Measurements from ENCODE around the gene PPAT. TPM values are rescaled to one million over a fixed set of nuclear protein-coding genes. Genes with fewer than 3 reads are reported as not detected.
"Not testable (repeated sequence)": the region's sequence is repeated elsewhere in the genome, so short reads cannot be mapped to it uniquely, and the experiment has no call there.

The PPAT gene
- 10 to 100 TPM in 9 of 12 donors, 1 to 10 TPM in 2, not detected in 1; 6.9 to 17.5 (median 13.4) TPM for polyA plus RNA-seq (ENCODE audit: insufficient read length in 12 of 12)
- long read RNA-seq, donor 1, partial matches to known transcripts, result 240 of 255 reads
- long read RNA-seq, donor 1, other reads (novel, unspliced or antisense), result 14 of 255 reads
- long read RNA-seq, donor 2, transcript PPAT-201 (11 exons, 3,682 nt), result major isoform, 8 of 176 reads
- long read RNA-seq, donor 2, partial matches to known transcripts, result 152 of 176 reads
- long read RNA-seq, donor 2, other reads (novel, unspliced or antisense), result 16 of 176 reads
- long read RNA-seq, donor 3, partial matches to known transcripts, result 0 of 1 reads
- long read RNA-seq, donor 3, other reads (novel, unspliced or antisense), result 0 of 1 reads
- long read RNA-seq, donor 4, partial matches to known transcripts, result 0 of 1 reads
- long read RNA-seq, donor 4, other reads (novel, unspliced or antisense), result 0 of 1 reads
- long read RNA-seq, donor 5, partial matches to known transcripts, result 5 of 5 reads
- long read RNA-seq, donor 5, other reads (novel, unspliced or antisense), result 0 of 5 reads
- long read RNA-seq, donor 6, partial matches to known transcripts, result 20 of 42 reads
- long read RNA-seq, donor 6, other reads (novel, unspliced or antisense), result 21 of 42 reads
- long read RNA-seq, donor 7, partial matches to known transcripts, result 0 of 3 reads
- long read RNA-seq, donor 7, other reads (novel, unspliced or antisense), result 0 of 3 reads
- long read RNA-seq, donor 8, partial matches to known transcripts, result 0 of 1 reads
- long read RNA-seq, donor 8, other reads (novel, unspliced or antisense), result 0 of 1 reads
- long read RNA-seq, donor 9, full-length matches to known transcripts, result 5 of 5 reads
- long read RNA-seq, donor 9, partial matches to known transcripts, result 0 of 5 reads
- long read RNA-seq, donor 9, other reads (novel, unspliced or antisense), result 0 of 5 reads
- long read RNA-seq, donor 10, transcript PPAT-201 (11 exons, 3,682 nt), result major isoform, 5 of 5 reads
- long read RNA-seq, donor 10, partial matches to known transcripts, result 0 of 5 reads
- long read RNA-seq, donor 10, other reads (novel, unspliced or antisense), result 0 of 5 reads
- long read RNA-seq, donor 11, full-length matches to known transcripts, result 4 of 13 reads
- long read RNA-seq, donor 11, partial matches to known transcripts, result 9 of 13 reads
- long read RNA-seq, donor 11, other reads (novel, unspliced or antisense), result 0 of 13 reads

GRCh38 chr4:56435140-56435926 is at the start of gene PPAT:
Gene PPAT, minus strand, starts transcription at chr4:56435615. Its CDS starts 138 bp downstream, at chr4:56435477.
- DNase-seq, result peak; percentile 99

- DNase-seq, result no peak
These were observed 45.3 kb upstream of the PPAT start for GRCh38 chr4:56480691-56481090.

GRCh38 chr4:56477192-56477702 is 41.8 kb upstream of the PPAT start:
- DNase-seq, result no peak

GRCh38 chr4:56475917-56476316 is 40.5 kb upstream of the PPAT start:
- DNase-seq, result no peak

DNA sequence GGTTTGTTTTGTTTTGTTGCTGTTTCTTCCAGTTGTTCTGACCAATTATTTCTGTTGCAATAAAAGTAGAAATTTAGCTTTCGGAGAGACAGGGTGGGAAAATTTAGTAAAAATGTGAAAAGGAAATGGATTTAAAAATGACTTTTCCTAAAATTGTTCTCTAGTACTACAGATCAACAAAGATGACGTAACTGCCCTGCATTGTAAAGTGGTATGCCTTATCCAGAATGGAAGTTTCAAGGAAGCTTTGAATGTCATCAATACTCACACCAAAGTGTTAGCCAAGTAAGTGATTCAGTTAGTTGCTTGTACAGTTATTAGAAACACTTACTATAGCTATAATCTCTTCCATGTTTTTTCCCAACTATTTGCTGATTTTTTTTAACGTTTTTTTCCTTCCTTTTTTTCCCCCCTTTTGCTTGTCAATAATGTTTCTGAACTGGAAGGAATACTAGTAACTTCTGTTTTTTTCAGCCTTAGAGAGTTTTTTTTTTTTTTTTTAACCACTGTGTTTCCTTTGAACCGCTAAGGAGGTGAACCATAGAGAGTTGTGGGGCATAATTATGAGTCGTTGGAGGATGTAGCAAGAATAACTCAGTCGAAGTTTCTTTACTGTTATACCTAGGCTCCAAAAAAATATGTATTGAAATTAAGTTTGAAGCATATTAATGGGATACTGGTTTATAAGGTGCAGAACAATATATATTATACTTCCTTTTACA is 34.2 kb upstream of the PPAT start:
- no peak for DNase-seq

- DNase-seq, result peak; percentile 41
These were observed 32.6 kb upstream of the PPAT start for GRCh38 chr4:56468097-56468422.

DNA sequence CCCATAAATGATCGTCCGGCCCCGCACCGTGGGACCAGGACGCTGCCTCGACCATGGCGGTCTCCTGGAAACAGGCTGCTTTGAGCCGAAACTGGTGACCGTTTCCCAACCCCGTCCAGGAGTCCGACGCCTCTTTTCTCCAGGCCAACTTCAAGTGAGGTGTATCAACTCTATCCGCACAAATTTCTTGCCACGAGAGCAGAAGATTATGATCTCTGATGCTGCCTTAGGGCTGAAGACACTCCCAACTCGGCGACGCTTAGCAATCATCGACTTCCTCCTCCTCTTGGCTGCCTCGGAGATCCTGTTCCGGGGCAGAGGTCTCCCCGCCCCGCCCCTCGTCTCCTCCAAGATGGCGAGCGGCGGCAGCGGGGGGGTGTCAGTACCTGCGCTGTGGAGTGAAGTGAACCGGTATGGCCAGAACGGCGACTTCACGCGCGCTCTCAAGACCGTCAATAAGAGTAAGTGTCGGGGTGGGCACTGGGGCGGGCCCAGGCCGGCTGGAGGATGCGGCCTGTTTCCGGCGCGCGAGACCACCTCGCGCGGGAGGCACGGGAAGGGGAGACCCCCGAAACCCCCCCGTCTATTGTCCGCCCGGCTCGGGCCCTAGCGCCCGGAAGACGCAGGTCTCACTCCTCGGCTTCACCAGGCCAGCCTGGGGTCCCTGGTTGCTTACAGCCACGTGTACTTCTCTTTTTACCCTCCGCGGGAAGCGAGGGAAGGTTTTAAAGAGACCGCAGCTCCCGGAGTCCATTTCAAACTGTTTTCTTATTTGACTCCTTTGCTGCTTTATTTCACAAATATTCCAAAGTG is 32.1 kb upstream of the PPAT start, which contains the start of gene SRP72:
SRP72 (plus strand) TSS at position 334 of the 813 bp plus-strand sequence; CDS start at position 353, 19 bp downstream.
- peak; percentile 92 for DNase-seq

- DNase-seq, result no peak
These were observed 31.5 kb upstream of the PPAT start for GRCh38 chr4:56466910-56467283.

DNA sequence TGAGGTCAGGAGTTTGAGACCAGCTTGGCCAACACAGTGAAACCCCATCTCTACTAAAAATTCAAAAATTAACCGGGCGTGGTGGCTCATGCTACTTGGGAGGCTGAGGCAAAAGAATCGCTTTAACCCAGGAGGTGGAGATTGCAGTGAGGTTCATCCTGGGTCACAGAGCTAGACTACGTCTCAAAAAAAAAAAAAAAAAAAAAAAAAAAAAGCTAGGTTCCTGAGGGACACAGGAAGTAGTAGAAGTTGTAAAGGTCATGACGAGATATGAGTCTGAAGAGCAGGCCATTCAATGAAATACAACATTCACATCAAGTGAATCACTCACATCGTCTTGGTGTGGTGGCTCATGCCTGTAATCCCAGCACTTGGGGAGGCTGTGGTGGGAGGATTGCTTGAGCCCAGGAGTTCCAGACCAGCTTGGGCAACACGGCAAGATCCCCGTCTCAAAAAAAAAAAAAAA is 30.9 kb upstream of the PPAT start:
- not testable (repeated sequence) for DNase-seq

DNA sequence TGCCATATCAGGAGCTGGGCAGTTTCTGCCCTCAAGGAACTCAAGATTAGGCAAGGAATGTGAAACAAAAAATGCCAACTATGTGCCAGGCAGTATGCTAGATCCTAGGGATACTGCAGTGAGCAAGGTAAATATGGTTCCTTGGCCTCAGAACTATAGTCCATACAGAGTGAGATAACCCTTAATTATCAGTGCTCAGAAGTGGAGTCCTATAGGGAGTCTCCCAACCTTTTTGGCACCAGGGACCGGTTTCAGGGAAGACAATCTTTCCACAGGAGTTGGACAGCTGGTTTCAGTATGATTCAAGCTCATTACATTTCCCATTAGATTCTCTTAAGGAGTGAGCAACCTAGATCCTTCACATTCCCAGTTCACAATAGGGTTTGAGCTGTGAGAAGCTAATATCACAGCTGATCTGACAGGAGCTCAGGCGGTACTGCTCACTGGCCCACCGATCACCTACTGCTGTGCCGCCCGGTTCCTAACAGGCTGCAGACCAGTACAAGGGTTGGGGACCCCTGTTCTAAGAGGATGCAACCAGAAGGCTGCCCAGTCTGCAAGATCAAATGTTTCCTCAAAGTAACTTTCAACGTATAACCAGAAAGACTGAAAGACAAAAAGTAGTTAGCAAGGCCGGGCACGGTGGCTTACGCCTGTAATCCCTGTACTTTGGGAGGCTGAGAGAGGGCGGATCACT is 30.3 kb upstream of the PPAT start:
- DNase-seq, result no peak

DNA sequence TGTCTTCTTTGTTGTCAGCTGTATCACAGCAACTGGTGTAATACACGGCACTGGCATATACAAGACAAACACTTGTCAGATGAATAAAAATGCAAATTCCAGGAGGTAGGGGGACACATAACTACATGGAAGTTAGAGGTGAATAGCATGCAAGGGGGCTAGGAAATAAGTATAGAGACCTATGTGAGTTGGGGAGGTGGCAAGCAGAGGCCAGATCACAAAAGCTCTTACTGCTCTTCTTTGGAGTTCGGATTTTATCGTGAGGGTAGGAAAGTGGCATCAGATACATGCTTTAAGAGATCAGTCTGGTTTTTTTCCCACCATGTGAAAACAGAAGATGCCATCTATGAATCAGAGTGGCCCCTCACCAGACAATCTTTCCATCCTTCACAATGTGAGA is 29.2 kb upstream of the PPAT start:
- no peak for DNase-seq

DNA sequence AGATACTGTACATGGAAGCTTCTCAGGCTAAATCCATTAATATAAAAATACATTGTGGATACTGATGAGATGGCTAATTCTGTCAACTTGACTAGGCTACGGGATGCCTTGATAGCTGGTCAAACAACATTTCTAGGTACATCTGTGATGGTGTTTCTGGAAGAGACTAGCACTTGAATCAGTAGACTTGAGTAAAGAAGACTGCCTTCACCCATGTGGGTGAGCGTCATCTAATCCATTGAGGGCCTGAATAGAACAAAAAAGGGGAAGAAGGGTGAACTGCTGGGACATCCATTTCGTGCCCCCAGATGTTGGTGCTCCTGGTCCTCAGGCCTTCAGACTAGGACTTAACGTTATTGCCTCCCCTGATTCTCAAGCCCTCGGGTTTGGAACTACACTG is 28.3 kb upstream of the PPAT start:
- no peak for DNase-seq

DNA sequence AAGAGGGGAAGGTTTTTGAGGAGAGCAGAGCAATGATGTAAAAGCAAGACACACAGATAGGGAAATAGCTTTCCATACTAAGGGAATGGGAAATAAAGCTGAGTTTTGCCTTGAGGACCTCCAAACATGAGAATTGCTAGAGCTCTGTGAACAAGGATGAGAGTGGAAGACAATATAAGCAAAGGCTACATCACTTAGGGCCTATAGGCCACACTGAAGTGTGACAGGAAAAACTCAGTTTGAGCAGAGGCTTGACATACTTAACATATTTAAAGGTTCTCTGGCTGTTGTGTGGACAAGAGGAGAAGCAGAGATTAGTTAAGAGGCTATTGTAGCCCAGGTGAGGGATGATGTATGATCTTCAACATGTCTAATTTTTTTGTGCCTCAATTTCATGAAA is 26.7 kb upstream of the PPAT start:
- DNase-seq, result no peak

DNA sequence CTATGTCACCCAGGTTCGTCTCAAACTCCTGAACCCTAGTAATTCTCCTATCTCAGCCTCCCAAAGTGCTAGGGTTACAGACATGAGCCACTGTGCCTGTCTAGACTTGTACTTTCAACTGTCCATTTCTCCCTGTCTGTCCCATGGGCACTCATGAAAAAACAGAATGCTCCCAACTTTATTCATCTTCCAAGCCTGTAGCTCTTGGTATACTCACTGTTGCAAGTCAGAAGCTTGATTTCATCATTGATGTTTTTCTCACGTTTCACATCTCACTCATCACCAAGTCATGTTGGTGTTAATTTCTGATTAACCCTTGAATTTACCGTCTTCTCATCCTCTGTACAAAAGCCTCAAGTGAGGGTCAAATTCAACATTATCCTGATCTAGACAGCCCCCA is 24.7 kb upstream of the PPAT start:
- DNase-seq, result no peak

- DNase-seq, result no peak
These were observed 14.9 kb upstream of the PPAT start for GRCh38 chr4:56450342-56450741.

DNA sequence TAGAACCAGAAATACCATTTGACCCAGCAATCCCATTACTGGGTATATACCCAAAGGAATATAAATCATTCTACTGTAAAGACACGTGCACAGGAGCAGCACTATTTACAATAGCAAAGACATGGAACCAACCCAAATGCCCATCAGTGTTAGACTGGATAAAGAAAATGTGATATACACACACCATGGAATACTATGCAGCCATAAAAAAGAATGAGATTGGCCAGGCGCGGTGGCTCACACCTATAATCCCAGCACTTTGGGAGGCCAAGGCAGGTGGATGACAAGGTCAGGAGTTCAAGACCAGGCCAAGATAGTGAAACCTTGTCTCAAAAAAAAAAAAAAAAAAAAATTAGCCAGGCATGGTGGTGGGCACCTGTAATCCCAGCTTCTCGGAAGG is 14.1 kb upstream of the PPAT start:
- not testable (repeated sequence) for DNase-seq

DNA sequence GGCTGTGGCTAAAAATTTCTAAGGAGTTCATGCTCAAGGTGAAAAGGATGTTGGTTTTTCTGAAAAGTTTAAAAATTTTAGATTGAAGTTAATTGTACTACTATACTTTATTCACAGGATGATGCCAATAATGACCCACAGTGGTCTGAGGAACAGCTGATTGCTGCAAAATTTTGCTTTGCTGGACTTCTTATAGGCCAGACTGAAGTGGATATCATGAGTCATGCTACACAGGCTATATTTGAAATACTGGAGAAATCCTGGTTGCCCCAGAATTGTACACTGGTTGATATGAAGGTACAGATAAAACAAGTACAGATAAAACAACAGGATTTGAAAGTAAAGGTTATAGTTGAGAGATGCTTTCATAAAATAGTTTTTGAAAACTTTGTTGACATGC is 12.9 kb upstream of the PPAT start:
- DNase-seq, result no peak

DNA sequence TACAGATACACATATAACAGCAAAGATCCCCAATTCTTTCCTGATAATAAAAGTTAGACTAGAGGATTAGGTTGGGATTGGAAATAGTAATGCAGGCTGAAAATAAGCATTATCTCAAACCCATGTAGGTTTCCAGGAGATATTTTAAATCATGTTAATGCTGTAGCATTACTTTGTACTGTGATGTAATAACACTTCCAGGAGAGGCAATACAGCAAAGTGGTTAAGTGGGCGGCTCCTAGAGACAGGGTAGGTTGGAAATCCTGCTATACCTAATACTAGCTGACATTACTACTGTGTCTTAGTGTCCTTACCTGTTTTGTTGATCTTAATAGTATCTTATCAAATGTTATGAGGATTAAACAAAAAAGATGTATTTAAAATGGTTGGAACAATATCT is 10.3 kb upstream of the PPAT start:
- DNase-seq, result no peak

GRCh38 chr4:56444719-56445118 is 9.3 kb upstream of the PPAT start:
- no peak for DNase-seq
